ENCODE data around the gene IFI6. TPM values are rescaled to one million over a fixed set of nuclear protein-coding genes. Genes with fewer than 3 reads are reported as not detected.

Gene IFI6, protein sequence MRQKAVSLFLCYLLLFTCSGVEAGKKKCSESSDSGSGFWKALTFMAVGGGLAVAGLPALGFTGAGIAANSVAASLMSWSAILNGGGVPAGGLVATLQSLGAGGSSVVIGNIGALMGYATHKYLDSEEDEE
- total RNA-seq, result 101 and 497 TPM in 2 replicates

DNA sequence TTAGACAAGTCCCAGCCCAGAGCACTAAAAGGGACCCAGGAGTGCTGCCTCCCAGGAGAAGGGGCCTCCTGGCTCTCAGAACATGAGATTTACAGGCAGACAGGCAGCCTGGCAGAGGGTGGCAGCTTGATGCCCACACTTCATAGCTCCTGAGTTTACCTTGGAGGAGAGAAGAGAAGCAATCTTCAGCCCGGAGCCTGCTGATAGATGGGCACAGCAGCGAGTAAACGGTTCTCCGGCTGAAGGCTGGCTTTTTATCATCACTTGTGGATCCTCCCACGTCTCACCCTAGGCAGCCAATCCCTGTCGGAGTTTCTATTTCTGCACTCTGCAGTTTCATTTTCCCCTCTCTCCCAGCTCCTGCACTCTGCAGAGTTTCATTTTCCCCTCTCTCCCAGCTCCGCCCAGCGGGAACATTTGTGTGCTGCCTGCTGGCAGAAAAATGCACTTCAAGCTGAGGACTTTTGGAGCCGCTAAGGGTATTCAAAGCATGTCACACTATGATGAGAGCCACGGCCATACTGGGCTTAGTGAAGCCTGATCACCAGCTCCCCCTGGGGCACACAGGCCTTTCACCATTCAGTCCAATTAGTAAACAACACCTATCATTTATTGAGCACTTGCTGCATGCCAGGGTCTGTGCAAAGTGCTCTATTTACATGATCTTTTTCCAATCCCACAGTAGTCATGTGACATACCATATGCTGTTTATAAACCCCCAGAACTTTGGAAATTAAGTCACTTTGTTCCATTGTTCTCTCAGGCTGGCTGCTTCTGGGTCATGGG lies at the start of gene IFI6:
TSS of gene IFI6 (minus strand) at position 229 of the 786 bp plus-strand sequence. CDS start 2,878 bp downstream, outside the sequence.
- H3K4me2 ChIP-seq (ENCODE audit: insufficient read depth, low read length), result peak within 1 kb of the TSS; percentile 95
- no peaks in the 10 kb centered on the region for H3K36me3 ChIP-seq (ENCODE audit: insufficient read depth, low read length)
- no peaks in the 10 kb centered on the region for H3K27me3 ChIP-seq (ENCODE audit: insufficient read depth, low read length)
- TF ChIP-seq, protein P1, sequence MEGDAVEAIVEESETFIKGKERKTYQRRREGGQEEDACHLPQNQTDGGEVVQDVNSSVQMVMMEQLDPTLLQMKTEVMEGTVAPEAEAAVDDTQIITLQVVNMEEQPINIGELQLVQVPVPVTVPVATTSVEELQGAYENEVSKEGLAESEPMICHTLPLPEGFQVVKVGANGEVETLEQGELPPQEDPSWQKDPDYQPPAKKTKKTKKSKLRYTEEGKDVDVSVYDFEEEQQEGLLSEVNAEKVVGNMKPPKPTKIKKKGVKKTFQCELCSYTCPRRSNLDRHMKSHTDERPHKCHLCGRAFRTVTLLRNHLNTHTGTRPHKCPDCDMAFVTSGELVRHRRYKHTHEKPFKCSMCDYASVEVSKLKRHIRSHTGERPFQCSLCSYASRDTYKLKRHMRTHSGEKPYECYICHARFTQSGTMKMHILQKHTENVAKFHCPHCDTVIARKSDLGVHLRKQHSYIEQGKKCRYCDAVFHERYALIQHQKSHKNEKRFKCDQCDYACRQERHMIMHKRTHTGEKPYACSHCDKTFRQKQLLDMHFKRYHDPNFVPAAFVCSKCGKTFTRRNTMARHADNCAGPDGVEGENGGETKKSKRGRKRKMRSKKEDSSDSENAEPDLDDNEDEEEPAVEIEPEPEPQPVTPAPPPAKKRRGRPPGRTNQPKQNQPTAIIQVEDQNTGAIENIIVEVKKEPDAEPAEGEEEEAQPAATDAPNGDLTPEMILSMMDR (IDR thresholded peaks at IDR 0.05; ENCODE audit: extremely low read depth, low read depth, low read length), result peak; percentile 42
- peak within 1 kb of the TSS; percentile 72 for H3K4me3 ChIP-seq (ENCODE audit: insufficient read depth, low read length)
- no peaks in the 10 kb centered on the region for H3K79me2 ChIP-seq (ENCODE audit: insufficient read depth, low read length)
- peak within 1 kb of the TSS; percentile 96 for H2AFZ ChIP-seq (ENCODE audit: low read length)
- DNase-seq (ENCODE audit: insufficient read length, low spot score, missing footprints), result peak; percentile 99
- peak within 1 kb of the TSS; percentile 70 for H3K27ac ChIP-seq (ENCODE audit: low read depth, low read length)
- no peaks in the 10 kb centered on the region for H4K20me1 ChIP-seq (ENCODE audit: insufficient read depth, low read length)
- H3K9me3 ChIP-seq (ENCODE audit: low read depth, low read length), result no peaks in the 10 kb centered on the region
- peaks cover 19% of the 10 kb centered on the region for H3K4me1 ChIP-seq (ENCODE audit: insufficient read depth, low read length)

DNA sequence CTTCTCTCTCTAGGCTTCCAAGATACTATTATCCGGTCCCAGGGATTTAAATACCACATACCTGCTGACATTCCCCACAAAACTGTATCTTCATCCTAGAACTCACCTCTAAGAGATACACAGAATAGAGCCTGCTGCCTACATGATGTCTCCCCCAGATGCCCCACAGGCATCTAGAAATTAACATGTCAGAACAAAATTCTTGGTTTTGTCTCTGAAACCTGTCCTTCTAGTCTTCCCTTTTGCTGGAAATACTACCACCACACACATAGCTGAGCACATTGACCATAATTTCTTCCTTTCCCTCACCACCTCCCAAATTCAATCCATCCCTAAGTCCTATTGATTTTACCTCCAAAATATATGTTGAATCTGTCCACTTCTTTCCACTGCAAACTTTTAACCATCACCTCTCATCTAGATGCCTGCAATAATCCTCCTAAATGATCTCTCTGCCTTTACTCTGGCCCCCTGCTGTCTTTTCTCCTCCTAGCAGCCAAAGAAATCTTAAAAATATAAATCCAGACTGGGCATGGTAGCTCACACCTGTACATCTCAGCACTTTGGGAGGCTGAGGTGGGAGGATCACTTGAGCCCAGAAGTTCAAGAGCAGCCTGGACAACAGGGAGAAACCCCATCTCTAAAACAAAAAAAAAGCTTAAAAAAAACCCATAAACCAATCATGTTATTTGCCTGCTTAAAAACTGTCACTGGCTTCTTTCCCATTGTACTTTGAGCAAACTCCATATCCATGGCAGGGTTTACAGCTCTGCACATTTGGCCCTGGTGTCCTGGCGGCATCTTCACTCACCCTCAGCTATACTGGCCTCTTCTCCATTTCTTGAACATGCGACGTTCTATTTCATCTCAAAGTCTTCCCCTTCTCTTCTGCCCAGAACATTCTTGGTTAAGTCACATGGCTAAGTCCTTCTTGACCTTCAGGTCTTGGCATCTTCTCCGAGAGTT lies 47.6 kb upstream of the IFI6 start:
- Histone ChIP-seq H4K20me1 (ENCODE audit: insufficient read depth, low read length) (no peaks in the 10 kb centered on the region), H3K36me3 (ENCODE audit: insufficient read depth, low read length) (no peaks in the 10 kb centered on the region), H3K27me3 (ENCODE audit: insufficient read depth, low read length) (peaks cover 9% of the 10 kb centered on the region), H3K27ac (ENCODE audit: low read depth, low read length) (no peak overlapping the region), H3K4me2 (ENCODE audit: insufficient read depth, low read length) (no peak overlapping the region), H3K79me2 (ENCODE audit: insufficient read depth, low read length) (no peaks in the 10 kb centered on the region), H3K9me3 (ENCODE audit: low read depth, low read length) (peaks cover 4% of the 10 kb centered on the region), H3K4me1 (ENCODE audit: insufficient read depth, low read length) (peaks cover under 1% of the 10 kb centered on the region), H2AFZ (ENCODE audit: low read length) (no peak overlapping the region), H3K4me3 (ENCODE audit: insufficient read depth, low read length) (no peak overlapping the region)
- TF ChIP-seq, protein P1 (IDR thresholded peaks at IDR 0.05; ENCODE audit: extremely low read depth, low read depth, low read length), result peak; percentile 44
- DNase-seq (ENCODE audit: insufficient read length, low spot score, missing footprints), result peak; percentile 21

DNA sequence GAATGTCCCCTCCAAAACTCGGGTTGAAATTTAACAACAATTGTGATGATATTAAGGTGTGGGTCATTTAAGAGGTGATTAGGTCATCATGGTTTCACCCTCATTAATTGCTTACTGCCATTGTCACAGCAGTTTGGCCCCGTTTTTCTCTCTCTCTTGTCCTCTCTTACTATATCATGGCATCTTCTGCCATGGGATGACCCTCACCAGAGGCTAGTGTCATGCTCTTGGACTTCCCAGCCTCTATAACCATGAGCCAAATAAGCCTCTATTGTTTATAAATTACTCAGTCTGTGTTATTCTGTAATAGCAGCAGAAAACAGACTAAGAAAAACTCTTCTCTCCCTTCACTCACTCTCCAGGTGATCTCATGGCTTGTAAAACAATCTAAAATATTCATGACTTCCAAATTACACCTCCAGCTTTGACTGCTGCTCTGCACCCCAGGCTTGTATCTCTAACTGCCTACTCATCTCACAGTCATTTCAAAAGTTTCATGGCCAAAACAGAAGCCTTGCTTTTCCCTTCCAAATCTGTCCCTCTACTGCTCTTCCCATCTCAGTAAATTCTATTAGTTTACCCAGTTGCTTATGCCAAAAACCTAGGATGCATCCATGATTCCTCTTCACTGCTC lies 44.4 kb upstream of the IFI6 start:
- Histone ChIP-seq H3K4me3 (ENCODE audit: insufficient read depth, low read length) (no peak overlapping the region), H3K27ac (ENCODE audit: low read depth, low read length) (no peak overlapping the region), H3K79me2 (ENCODE audit: insufficient read depth, low read length) (no peaks in the 10 kb centered on the region), H3K4me1 (ENCODE audit: insufficient read depth, low read length) (no peaks in the 10 kb centered on the region), H3K36me3 (ENCODE audit: insufficient read depth, low read length) (no peaks in the 10 kb centered on the region), H3K9me3 (ENCODE audit: low read depth, low read length) (peaks cover 4% of the 10 kb centered on the region), H4K20me1 (ENCODE audit: insufficient read depth, low read length) (no peaks in the 10 kb centered on the region), H3K27me3 (ENCODE audit: insufficient read depth, low read length) (peaks cover 11% of the 10 kb centered on the region), H2AFZ (ENCODE audit: low read length) (no peak overlapping the region), H3K4me2 (ENCODE audit: insufficient read depth, low read length) (no peak overlapping the region)
- TF ChIP-seq, protein P1 (IDR thresholded peaks at IDR 0.05; ENCODE audit: extremely low read depth, low read depth, low read length), result no peak
- no peak for DNase-seq (ENCODE audit: insufficient read length, low spot score, missing footprints)

Data from osteoblast (primary cell).